GM18873 (cell line): ENCODE measurements around the gene MBP.

ENCODE experiments used
- ATAC-seq: cut with Tn5 transposase; IDR thresholded peaks from one replicate; pipeline ENCODE4 v1.9.1; 2021; ENCODE audit warnings: mild to moderate bottlenecking, moderate library complexity, moderate number of reproducible peaks; ENCODE audit not compliant: unreplicated experiment, low FRiP score

The MBP gene

DNA sequence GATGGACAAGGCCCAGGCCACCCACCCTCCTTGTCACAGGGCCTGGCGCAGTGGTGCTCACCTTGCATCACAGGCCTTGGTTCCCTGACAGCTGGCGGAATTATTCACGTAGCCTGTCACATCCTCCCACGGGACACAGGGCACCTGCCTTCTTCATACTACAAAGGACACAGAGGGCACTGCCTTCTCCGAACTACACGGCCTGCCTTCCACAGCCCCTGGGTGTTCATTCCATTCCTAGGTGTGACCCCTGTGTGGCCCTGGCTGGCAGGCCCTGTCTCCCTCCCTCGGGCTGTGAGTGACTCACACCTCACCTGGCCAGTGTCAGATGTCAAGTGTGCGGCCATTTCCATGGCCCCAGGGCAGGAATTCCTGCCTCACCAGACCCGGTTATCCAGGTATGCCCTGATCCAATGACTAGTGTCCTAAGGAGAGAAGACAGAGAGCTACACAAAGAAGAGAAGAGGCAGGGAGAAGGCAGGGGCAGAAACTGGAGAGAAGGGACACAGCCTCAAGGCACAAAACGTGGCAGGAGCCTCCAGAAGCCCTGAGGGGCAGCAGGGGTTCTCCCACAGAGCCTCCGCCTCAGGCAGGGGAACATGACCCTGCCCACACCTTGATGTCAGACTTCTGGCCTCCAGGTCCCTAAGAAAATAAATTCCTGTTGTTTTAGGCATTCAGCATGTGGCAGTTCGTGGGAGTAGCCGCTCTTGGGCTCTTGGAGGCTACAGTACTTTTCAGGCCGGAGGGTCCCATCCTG is 43.4 kb downstream of the MBP start:
- no peak for ATAC-seq

DNA sequence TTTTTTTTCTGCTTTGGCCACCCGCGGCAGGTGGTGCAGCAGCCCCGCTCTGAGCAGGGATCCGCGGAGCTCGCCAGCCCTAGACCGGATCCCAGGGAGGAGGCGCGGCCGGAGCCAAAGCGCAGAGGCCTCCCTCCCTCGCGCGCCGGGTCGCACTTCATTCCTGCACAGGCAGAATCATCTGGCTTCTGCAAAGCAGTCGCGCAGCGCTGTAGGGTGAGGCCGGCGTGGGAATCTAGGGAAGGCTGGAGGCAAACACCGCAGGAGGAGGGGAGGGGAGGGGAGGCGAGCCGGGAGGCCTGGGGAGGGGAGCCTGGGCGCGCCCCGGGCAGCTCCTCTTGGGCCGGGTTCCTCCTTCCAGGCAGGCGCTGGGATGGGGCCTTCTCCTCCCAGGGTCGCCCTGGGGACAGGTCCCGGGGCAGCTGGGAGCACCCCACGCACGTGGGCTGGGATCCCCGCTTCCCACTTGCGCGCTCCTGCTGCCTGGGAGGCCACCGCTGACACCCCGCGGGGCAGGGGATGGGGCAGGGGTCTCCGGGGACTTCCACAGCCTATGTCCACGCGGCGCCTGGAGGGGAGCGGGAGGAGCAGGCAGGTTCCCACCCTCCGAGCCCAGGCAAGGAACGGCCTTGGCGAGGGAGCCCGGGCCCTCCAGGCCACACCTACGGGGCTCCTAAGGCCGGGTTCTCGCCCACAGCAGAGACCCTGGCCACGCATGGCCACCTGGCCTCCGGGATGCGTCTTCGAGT is 45.0 kb downstream of the MBP start:
- ATAC-seq = no peak

DNA sequence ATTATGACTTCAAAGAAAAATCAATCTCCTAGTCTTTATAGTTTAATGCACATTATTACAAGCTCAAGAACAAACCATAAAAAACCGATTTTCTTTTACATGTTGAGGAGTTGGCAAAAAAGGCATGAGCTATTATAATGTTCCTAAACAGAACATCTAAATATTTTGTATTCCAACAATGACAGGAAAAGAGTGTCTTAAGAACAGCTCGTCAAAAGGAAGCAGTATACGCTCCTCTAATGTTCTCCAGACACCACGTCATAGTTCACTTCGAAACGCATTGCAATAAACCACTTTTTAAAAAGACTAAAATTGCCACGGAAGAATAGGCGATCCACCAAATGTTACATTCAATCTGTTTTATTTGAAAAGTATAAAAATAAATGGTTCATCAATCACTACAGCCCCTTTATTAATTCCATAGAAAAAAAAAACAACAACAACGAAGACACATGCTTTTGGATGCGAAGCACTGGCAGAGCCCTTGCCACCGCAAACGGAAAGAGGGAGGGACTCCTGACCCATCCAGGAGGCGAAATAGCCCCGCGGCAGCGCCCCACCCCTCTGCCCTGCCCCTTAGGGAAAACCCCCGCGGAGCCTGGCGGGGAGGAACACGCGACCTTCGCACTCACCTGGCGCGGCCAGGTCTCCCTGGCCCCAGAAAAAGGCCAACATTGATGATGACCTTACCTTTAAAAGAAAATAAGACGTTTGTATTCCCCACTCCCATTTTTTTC is 45.8 kb downstream of the MBP start:
- no peak for ATAC-seq

DNA sequence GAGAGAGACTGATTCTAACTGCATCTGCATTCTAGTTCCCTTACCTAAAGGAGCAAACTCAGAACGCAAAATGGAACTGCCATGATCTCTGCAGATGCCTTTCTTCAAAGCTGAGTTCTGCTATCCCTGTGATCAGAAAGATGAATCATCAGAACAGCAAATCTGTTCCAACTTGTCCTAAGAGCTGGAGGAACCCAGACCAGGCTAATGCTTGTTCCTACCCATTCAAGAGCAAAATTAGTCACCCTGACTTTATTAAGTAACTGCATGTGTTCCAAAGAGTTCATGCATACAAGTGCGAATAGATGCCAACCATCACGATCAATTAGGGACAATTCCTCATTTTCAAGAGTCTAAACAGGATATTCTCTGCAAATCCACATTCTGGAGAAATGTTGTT is 46.5 kb downstream of the MBP start:
- no peak for ATAC-seq

DNA sequence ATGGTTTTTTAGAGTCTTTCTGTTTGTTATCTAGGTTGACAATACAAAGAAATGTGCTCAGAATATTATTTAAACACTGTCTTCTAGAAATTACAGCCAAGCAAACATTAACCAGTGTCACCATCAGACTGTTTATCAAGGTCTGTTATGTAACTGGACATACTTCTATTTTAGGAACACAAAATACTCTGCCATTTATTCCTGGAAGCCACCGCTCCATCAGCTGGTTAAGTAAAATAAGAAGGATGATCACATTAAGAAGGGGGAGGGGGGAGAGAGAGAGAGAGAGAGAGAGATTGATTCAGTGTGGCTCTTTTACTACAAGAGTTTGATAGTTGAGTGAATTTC is 47.9 kb downstream of the MBP start:
- ATAC-seq = no peak

DNA sequence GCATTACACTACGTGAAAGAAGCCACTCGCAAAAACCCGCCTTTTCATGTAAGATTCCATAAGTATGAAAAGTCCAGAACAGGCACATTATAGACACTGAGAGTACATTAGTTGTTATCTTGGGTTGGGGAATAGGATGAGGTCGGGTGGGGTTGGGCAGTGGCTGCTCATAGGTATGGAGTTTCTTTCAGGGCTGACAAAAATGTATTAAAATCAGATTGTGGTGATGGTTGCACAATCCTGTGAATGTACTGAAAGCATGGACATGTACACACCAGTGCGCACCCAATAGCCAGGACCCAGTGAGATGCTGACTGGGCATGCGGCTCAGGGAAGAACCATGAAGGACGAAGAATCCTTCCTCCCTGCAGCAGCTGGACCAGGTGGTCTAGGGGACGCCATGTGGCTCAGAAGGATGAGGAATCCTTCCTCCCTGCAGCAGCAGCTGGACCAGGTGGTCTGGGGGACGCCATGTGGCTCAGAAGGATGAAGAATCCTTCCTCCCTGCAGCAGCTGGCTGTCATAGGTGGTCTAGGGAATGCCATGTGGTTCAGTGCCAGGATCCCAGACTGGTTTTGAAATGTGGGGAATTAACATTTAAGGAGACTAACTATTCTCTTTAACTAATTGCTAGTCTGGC is 50.1 kb downstream of the MBP start:
- no peak for ATAC-seq

DNA sequence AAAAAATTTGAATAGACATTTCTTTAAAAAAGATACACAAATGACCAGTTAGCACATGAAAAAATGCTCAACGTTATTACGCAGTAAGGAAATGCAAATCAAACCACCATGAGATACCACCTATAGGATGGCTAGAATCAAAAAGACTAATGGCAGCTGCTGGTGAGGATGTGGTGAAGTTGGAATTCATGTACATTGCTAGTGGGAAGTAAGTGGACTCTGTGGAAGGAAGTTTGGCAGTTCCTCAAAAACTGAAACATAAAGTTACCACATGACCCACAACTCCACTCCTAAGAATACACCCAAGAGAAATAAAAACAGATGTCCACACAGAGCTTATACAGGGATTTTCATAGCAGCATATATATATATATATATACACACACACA is 51.2 kb downstream of the MBP start:
- no peak for ATAC-seq

DNA sequence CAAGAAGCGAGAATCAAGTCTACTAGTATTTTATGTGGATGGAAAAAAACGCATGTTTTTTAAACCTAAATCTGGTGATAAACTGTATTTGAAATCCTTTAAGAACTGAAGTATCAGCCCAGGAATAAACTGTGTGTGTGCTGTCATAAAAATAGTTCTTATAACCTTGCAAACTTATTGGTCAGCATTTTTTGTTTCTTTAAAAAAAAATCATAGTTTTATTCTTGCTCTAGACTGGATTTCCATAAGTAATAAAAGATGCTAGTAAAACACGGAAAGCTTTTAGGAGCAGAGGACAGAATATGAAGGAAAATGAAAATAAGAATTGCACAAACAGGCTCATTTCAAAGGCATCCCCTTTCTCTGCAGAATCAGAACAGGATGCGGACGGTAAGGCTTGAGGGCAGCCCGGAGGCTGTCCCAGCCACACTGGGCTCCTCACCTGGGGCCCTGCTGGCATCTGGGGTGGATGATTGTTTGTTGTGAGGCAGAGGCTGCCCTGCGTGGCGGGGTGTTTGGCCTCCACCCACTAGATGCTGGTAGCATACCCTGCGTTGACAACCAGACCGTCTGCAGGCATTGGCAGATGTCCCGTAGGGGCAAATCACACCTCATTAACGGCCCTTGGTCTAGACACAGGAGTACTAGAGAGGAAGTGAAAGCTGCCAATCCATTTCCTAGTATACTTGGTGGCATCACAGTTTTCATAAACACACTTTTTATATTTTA is 52.5 kb downstream of the MBP start:
- peak; percentile 89 for ATAC-seq

DNA sequence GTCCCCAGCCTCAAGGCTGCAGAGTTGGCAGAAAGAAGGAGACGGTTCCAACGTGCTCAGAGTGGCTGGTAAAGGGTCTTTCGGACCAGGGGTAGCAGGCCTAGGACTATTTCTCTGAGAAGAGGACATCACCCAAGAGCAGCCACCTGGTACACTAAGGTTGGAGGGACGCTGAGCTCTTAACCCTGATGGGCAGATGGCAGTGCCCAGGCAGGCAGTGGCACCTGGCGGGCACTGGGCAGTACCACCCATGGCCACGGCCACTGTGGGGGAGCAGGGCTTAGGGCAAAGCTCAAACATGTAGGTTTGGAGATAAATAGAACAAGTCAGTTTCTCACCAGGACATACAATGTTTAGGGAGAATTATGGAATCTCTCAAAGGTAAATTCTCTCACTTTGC is 53.5 kb downstream of the MBP start:
- no peak for ATAC-seq

DNA sequence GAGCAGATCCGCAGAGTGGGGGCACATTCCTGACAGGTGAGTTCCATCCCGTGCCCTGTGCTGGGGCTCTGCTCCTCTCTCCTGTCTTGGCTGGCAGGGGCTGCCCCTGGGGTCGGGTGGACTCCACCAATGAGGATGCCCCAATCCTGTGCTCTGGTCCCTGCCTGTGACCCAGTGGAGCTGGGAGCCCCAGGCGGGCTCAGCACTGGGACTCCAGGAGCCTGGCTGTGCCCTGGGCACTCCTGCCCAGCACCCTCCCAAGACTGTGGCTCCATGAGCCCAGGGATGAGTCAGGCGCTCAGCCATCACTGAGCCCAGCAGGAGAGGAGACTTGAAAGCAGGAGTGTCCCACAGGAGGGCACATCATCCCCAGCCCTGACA is 53.9 kb downstream of the MBP start:
- no peak for ATAC-seq

DNA sequence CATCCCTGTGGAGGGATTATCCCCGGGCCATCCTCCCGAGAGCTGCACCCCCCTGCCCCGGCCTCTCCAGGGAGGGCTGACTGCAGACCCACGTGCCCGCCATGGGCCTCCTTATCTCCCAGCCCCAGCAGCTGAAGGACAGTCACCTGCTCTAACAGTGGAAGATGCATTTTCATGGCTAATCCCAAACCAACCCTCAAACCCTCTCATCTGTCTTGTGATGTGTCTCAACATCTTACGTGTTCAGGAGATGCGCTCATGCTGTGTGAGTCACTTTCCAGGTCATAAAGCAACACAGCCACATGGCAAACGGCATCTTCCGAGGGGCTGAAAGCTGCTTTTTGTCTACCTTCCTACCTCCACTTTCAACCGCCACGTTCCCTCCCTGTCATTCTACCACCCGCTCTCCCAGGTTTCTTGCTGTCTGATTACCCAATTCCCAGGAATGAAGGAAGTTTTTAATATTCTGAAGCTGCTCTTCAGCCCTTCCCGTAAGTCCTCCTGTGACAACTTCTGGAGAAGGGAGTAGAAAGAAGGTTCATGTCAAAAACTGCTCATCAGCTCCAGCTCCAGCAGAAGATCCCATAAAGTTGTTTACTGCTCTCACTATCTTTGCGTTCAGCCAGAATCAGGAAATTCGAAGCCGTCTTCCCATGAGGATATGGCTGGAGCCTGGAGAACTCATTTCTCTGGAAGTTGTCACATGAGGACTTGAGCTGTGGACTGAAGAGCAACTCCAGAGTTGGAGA is 54.5 kb downstream of the MBP start:
- ATAC-seq = no peak

DNA sequence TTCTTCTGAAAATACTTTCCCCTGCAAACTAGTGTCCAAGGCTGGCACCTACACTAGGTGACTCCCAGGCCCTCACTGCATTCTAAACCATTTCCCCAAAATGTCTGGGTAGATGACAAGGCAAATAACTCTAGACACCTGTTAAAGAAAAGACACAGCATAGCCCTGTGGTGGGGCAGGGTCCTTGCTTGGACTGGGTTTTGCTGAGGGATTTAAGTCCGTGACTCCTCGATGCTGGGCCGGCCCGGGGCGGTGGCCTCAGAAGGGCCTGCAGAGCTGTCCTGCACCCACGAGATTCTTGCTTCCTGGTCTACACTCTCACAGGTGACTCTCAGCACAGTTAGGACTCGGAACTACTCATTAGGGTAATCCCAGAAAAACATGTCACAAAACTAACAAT is 55.2 kb downstream of the MBP start:
- no peak for ATAC-seq

DNA sequence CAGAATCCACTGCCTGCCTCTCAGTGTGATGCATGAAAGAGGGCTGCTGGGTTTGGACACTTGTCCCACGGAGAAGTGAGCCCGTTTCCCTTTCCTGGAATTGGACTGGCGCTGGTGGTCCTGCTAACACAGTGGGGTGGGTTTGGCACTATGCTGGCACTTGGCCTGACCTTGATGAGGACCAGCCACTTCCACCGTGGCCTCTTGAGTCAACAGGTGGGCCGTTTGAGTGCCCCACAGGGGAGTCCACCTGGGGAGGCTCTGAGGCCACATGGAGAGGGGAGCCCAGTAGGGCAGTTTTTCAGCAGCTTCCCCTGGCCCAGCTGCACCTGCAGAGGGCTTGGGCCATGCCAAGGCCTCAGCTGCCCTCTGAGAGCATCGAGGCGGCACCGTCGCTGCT is 56.5 kb downstream of the MBP start:
- no peak for ATAC-seq

DNA sequence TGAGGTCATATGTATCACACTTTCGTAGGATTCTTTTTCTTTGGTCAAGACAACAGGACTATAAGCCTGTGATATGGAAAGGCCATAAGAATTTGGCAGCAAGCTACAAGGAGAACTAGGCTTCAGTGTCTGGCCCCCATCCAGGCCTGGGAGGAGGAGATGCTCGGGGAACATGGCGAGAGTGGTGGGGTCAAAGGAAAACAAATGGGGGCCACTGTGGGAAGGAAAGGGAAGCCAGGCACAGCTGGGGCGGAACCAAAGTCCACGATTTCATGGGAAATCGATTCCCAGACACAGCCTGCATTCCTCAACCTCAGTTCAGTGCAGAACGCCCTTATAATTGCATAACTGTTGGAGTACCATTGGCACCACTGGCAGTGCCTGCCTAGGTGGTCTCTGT is 58.2 kb downstream of the MBP start:
- no peak for ATAC-seq

DNA sequence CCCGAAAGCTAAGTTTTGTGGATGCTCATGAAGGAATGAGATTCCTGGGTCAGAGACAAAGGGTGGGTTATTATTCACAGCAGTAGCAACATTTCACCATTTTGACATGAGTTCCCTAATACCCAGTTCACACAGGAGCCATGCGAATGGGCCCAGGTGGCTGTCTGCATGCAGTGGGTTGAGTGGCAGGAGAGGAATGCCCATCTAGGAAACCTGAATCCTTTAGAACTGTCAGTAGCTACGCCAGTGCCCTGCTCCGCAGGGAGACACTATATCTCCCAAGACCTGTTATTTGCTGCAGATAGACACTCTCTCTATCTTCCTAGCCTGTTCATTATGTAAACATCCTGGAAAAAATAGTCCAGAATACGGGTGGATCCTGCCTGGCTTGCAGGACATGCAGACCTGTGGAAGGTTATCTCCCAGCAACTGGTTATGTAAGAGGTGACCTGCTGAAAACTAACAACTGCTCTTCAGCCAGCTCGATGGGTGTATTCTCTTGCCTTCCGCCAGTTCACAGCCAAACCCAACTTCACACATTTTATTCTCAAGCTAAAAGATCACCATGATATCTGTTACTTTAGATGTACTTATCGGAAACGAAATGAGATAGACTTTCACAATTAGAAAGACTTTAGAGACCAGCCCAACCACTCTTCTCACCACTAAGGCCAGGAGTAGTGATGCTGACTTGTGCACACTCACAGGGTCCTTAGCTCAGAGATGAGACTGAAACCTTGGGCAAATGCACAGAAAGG is 59.1 kb downstream of the MBP start:
- ATAC-seq = no peak

DNA sequence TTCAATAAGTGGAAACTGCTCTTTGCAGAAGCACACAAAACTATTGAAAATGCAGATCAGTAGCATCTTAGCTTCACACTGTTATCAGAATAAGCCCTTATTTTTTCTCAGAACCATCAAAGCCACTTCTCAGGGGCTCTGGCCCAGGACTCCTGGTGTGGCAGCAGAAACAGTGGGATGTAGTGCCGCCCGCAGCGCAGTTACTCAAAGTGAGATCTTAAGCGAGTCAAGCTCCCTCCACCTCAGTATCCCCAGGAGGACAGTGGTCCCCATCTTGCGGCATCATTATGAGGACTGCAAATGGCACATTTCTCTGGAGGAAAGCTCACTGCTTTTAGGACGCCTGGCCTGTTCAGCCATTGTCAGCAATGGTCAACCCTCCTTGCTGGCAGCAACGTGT is 60.0 kb downstream of the MBP start:
- no peak for ATAC-seq

DNA sequence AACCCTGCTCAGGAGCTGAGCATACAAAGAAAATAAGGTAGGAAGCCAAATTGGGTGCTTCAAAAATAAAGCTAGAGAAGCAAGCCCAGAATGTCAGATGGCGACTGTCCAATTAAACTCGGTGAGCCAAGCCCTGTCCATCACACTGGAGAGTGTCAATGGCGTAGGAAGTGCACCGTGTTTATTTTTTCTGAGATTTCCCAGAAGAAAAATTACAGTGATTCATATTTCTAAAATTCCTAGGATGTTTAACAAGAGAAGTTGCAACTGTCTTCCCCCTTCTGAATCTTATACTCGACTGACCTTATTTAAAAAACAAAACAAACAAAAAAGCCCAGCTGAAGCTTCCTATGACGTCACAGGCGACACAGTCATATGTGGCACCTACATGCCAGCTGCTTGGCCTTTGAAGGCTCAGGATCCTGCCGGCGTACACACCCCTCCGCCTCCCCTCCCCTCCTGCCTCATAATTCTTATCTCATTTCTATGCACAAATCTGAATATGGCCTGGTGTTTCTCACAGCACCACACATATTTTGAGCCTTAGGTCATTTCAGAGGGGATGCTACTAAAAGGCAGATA is 60.8 kb downstream of the MBP start:
- ATAC-seq = no peak

DNA sequence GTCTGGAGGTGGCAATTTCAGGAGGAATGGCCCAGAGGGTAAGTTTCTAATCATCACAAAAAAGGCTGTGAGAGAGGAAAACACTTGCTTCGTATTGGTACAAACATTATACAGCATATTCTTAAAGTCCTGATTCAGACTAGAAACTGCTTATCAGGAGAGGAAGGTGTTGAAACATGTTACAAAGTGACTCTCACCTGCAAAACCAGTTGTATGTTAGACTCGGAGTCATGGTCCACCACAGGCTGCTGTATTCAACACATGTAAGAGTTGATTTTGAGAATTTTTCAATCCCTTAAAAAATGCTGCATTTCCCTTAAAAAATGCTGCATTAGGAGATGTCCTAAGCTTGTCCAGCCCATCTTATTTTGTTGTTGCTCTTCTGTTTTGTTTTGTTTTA is 61.5 kb downstream of the MBP start:
- ATAC-seq = no peak

DNA sequence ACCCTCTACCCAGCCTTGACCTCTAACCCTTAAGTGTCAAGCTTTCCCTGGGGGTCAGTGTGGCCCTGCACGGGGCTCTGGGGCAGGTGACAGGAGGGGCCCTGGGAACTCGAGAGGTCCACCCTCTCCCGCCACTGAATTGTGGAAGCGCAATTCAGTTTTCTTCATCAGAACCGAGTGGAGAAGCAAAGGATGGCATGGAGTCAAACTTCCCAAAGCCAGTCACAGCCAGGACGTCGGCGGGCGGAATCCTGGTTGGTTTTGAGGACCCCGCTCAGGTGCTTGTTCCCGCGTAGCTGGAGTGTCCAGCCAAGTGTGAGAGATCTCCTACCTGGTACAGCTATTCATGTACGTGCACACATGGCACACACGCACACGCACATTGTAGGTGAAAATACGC is 62.0 kb downstream of the MBP start:
- no peak for ATAC-seq
